MM.1S (cell line): ENCODE measurements around the gene ZNRF3.

Experiments used
- CTCF ChIP-seq: fragments of 300-600 bp; sonication (generic); IDR thresholded peaks from 2 replicates; pipeline ENCODE4 v1.5.1; 2016; ENCODE audit warnings: antibody characterized with exemption, low read length, mixed read lengths
- EZH2 ChIP-seq: fragments of 300-600 bp; sonication (generic); optimal IDR thresholded peaks from 2 replicates; pipeline ENCODE3; 2017; ENCODE audit warnings: low read depth, mild to moderate bottlenecking, antibody characterized with exemption, low read length, mixed read lengths
- EZH2phosphoT487 ChIP-seq: fragments of 300-600 bp; sonication (generic); IDR thresholded peaks from 2 replicates; pipeline ENCODE4 v1.6.1; 2018; ENCODE audit warnings: antibody characterized with exemption, low read length

GRCh38 chr22:29073618-29074275 lies 190.4 kb downstream of the ZNRF3 start:
- TF ChIP-seq CTCF = no peak
- TF ChIP-seq EZH2phosphoT487 = no peak
- TF ChIP-seq EZH2 = no peak
